A673 (cell line): ENCODE measurements around the gene PRR11.

Experiments
- EZH2 ChIP-seq: fragments of 200-600 bp; sonication (generic); IDR thresholded peaks from 2 replicates; pipeline ENCODE4 v1.6.1; 2017; ENCODE audit warnings: borderline replicate concordance, low read depth, mild to moderate bottlenecking, mixed read lengths, antibody characterized with exemption, low read length; ENCODE audit not compliant: poor library complexity, severe bottlenecking
- TF ChIP-seq, protein P1 (sequence below): fragments of 300-800, 200-600 bp; sonication (generic); conservative IDR thresholded peaks from 2 replicates; pipeline ENCODE4 v1.5.1; 2017; ENCODE audit warnings: low read depth, mild to moderate bottlenecking, antibody characterized with exemption, low read length, moderate library complexity, mixed read lengths

- TF ChIP-seq, protein P1, sequence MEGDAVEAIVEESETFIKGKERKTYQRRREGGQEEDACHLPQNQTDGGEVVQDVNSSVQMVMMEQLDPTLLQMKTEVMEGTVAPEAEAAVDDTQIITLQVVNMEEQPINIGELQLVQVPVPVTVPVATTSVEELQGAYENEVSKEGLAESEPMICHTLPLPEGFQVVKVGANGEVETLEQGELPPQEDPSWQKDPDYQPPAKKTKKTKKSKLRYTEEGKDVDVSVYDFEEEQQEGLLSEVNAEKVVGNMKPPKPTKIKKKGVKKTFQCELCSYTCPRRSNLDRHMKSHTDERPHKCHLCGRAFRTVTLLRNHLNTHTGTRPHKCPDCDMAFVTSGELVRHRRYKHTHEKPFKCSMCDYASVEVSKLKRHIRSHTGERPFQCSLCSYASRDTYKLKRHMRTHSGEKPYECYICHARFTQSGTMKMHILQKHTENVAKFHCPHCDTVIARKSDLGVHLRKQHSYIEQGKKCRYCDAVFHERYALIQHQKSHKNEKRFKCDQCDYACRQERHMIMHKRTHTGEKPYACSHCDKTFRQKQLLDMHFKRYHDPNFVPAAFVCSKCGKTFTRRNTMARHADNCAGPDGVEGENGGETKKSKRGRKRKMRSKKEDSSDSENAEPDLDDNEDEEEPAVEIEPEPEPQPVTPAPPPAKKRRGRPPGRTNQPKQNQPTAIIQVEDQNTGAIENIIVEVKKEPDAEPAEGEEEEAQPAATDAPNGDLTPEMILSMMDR, result no peak
- no peak for TF ChIP-seq EZH2
Measured at GRCh38 chr17:59180626-59181025, 25.1 kb downstream of the PRR11 start.
